ENCODE results near the gene SLC35B4. TPM values are rescaled to one million over a fixed set of nuclear protein-coding genes. Genes with fewer than 3 reads are reported as not detected.

The SLC35B4 gene
- total RNA-seq = 10 to 100 TPM; 20.7 to 23.1 TPM

GRCh38 chr7:134316539-134317344 is at the start of gene SLC35B4:
Gene SLC35B4 (minus strand): TSS chr7:134316930. CDS start chr7:134316751, 179 bp downstream.
- POLR2A ChIA-PET = interaction anchor here (1.0 kb wide), 1 partner anchor 190 kb away, joined by 3 read pairs; the partner anchor contains the start of gene LRGUK
- CTCF ChIA-PET = no interaction called here

- ChIA-PET POLR2A (no interaction called here), CTCF (no interaction called here)
These were observed 49.8 kb upstream of the SLC35B4 start for GRCh38 chr7:134366481-134366880.

- CTCF ChIA-PET = no interaction called here
- POLR2A ChIA-PET = no interaction called here
These were observed 48.8 kb upstream of the SLC35B4 start for GRCh38 chr7:134365341-134366054.

GRCh38 chr7:134364619-134365037 is 47.9 kb upstream of the SLC35B4 start:
- POLR2A ChIA-PET = no interaction called here
- CTCF ChIA-PET = no interaction called here

- ChIA-PET CTCF (interaction anchor here (0.6 kb wide), 1 partner anchor 27 kb away, joined by 4 read pairs; no protein-coding TSS in a partner anchor), POLR2A (no interaction called here)
These were observed 46.1 kb upstream of the SLC35B4 start for GRCh38 chr7:134362587-134363483.

GRCh38 chr7:134359787-134360432 is 43.2 kb upstream of the SLC35B4 start:
- ChIA-PET POLR2A (no interaction called here), CTCF (interaction anchor here (1.0 kb wide), 2 partner anchors 246 to 1056 kb away, joined by 3 read pairs; no protein-coding TSS in a partner anchor)

GRCh38 chr7:134357486-134357885 is 40.8 kb upstream of the SLC35B4 start:
- POLR2A ChIA-PET = no interaction called here

GRCh38 chr7:134356421-134356936 is 39.7 kb upstream of the SLC35B4 start:
- CTCF ChIA-PET = no interaction called here

More at GRCh38 chr7:134357486-134357885, 40.8 kb upstream of the SLC35B4 start:
- CTCF ChIA-PET = interaction anchor here (0.8 to 1.3 kb wide), 4 partner anchors 12 to 23 kb away, joined by 3 to 5 read pairs (median 3); no protein-coding TSS in a partner anchor

GRCh38 chr7:134355927-134356326 is 39.2 kb upstream of the SLC35B4 start:
- POLR2A ChIA-PET = interaction anchor here (0.6 kb wide), 1 partner anchor 18 kb away, joined by 3 read pairs; no protein-coding TSS in a partner anchor

More at GRCh38 chr7:134356421-134356936, 39.7 kb upstream of the SLC35B4 start:
- POLR2A ChIA-PET = interaction anchor here (0.6 kb wide), 1 partner anchor 17 kb away, joined by 3 read pairs; no protein-coding TSS in a partner anchor

GRCh38 chr7:134355004-134355525 is 38.3 kb upstream of the SLC35B4 start:
- ChIA-PET POLR2A (no interaction called here), CTCF (no interaction called here)

More at GRCh38 chr7:134355927-134356326, 39.2 kb upstream of the SLC35B4 start:
- CTCF ChIA-PET = no interaction called here

- CTCF ChIA-PET = no interaction called here
- POLR2A ChIA-PET = no interaction called here
These were observed 36.7 kb upstream of the SLC35B4 start for GRCh38 chr7:134353411-134353810.

- POLR2A ChIA-PET = no interaction called here
- CTCF ChIA-PET = no interaction called here
These were observed 34.7 kb upstream of the SLC35B4 start for GRCh38 chr7:134351424-134351823.

- ChIA-PET POLR2A (no interaction called here), CTCF (no interaction called here)
These were observed 34.0 kb upstream of the SLC35B4 start for GRCh38 chr7:134350709-134351108.

GRCh38 chr7:134347567-134347966 is 30.8 kb upstream of the SLC35B4 start:
- POLR2A ChIA-PET = no interaction called here
- CTCF ChIA-PET = no interaction called here

- CTCF ChIA-PET = no interaction called here
These were observed 27.1 kb upstream of the SLC35B4 start for GRCh38 chr7:134343796-134344195.

GRCh38 chr7:134343136-134343535 is 26.4 kb upstream of the SLC35B4 start:
- ChIA-PET CTCF (no interaction called here), POLR2A (no interaction called here)

More at GRCh38 chr7:134343796-134344195, 27.1 kb upstream of the SLC35B4 start:
- POLR2A ChIA-PET = no interaction called here

- ChIA-PET CTCF (no interaction called here), POLR2A (no interaction called here)
These were observed 22.7 kb upstream of the SLC35B4 start for GRCh38 chr7:134339475-134339874.

- POLR2A ChIA-PET = no interaction called here
- CTCF ChIA-PET = no interaction called here
These were observed 21.2 kb upstream of the SLC35B4 start for GRCh38 chr7:134337980-134338379.

- CTCF ChIA-PET = interaction anchor here (0.8 kb wide), 1 partner anchor 23 kb away, joined by 3 read pairs; no protein-coding TSS in a partner anchor
- POLR2A ChIA-PET = no interaction called here
These were observed 17.7 kb upstream of the SLC35B4 start for GRCh38 chr7:134334408-134334807.
